ENCODE data around the gene DNM3.

The DNM3 gene

GRCh38 chr1:171929121-171929520 is 87.8 kb downstream of the DNM3 start:
- H3K4me3 ChIP-seq (ENCODE audit: low read depth, low read length) = no peak overlapping the region
- TF ChIP-seq ZBTB26 (tag by site-specific recombination; optimal IDR thresholded peaks at IDR 0.05) (no peak), ZNF394 (tag by site-specific recombination; IDR thresholded peaks at IDR 0.05; ENCODE audit: borderline replicate concordance) (no peak), ZNF280C (tag by site-specific recombination; IDR thresholded peaks at IDR 0.05) (no peak)
- no peaks in the 10 kb centered on the region for H3K4me1 ChIP-seq (ENCODE audit: control insufficient read depth, insufficient read depth, low read length)
- CTCF ChIA-PET = interaction anchor here (0.5 to 1.1 kb wide), 10 partner anchors 15 to 644 kb away, joined by 3 to 10 read pairs (median 3); no protein-coding TSS in a partner anchor
- H3K27ac ChIP-seq (ENCODE audit: extremely low read depth, low read depth, low read length) = no peak overlapping the region
- no peaks in the 10 kb centered on the region for H3K9me3 ChIP-seq (ENCODE audit: control insufficient read depth, insufficient read depth, low read depth, low read length)
- POLR2A ChIA-PET = no interaction called here
- no peaks in the 10 kb centered on the region for H3K36me3 ChIP-seq (ENCODE audit: control insufficient read depth in 2 of 2, insufficient read depth in 1 of 2, low read length in 2 of 2)

- TF ChIP-seq ZSCAN23 (tag by site-specific recombination; IDR thresholded peaks at IDR 0.05) (no peak), SALL2 (tag by site-specific recombination; IDR thresholded peaks at IDR 0.05; ENCODE audit: borderline replicate concordance) (no peak), ZNF221 (tag by site-specific recombination; IDR thresholded peaks at IDR 0.05; ENCODE audit: borderline replicate concordance) (no peak), ZNF248 (tag by site-specific recombination; IDR thresholded peaks at IDR 0.05) (no peak), ZNF658 (tag by site-specific recombination; IDR thresholded peaks at IDR 0.05) (no peak)
- Histone ChIP-seq H3K4me3 (ENCODE audit: low read depth, low read length) (no peak overlapping the region), H3K9me3 (ENCODE audit: control insufficient read depth, insufficient read depth, low read depth, low read length) (no peaks in the 10 kb centered on the region), H3K4me1 (ENCODE audit: control insufficient read depth, insufficient read depth, low read length) (no peaks in the 10 kb centered on the region), H3K36me3 (ENCODE audit: control insufficient read depth in 2 of 2, insufficient read depth in 1 of 2, low read length in 2 of 2) (no peaks in the 10 kb centered on the region), H3K27ac (ENCODE audit: extremely low read depth, low read depth, low read length) (no peak overlapping the region)
- POLR2A ChIA-PET = no interaction called here
- CTCF ChIA-PET = no interaction called here
These were observed 90.5 kb downstream of the DNM3 start for GRCh38 chr1:171931752-171932151.

GRCh38 chr1:171934664-171935063 is 93.4 kb downstream of the DNM3 start:
- ChIA-PET POLR2A (no interaction called here), CTCF (no interaction called here)
- Histone ChIP-seq H3K27ac (ENCODE audit: extremely low read depth, low read depth, low read length) (no peak overlapping the region), H3K9me3 (ENCODE audit: control insufficient read depth, insufficient read depth, low read depth, low read length) (no peaks in the 10 kb centered on the region), H3K4me3 (ENCODE audit: low read depth, low read length) (no peak overlapping the region), H3K36me3 (ENCODE audit: control insufficient read depth in 2 of 2, insufficient read depth in 1 of 2, low read length in 2 of 2) (no peaks in the 10 kb centered on the region), H3K4me1 (ENCODE audit: control insufficient read depth, insufficient read depth, low read length) (no peaks in the 10 kb centered on the region)
- TF ChIP-seq ELK4 (IDR thresholded peaks at IDR 0.05; ENCODE audit: borderline replicate concordance, low read depth, low read length) (no peak), ZNF514 (tag by site-specific recombination; IDR thresholded peaks at IDR 0.05) (no peak), PRDM1 (tag by site-specific recombination; IDR thresholded peaks at IDR 0.05) (no peak), ZFP41 (tag by site-specific recombination; IDR thresholded peaks at IDR 0.05; ENCODE audit: borderline replicate concordance) (no peak), TSHZ1 (tag by site-specific recombination; IDR thresholded peaks at IDR 0.05; ENCODE audit: borderline replicate concordance) (no peak), IKZF3 (tag by site-specific recombination; IDR thresholded peaks at IDR 0.05) (no peak), ZBTB48 (tag by site-specific recombination; IDR thresholded peaks at IDR 0.05) (no peak), ZNF654 (tag by site-specific recombination; IDR thresholded peaks at IDR 0.05; ENCODE audit: low read depth) (no peak), ZBTB10 (tag by site-specific recombination; IDR thresholded peaks at IDR 0.05) (no peak), GLI2 (tag by site-specific recombination; IDR thresholded peaks at IDR 0.05; ENCODE audit: borderline replicate concordance, low read depth) (no peak)
